ENCODE results near the gene NOS1AP. TPM values are rescaled to one million over a fixed set of nuclear protein-coding genes. Genes with fewer than 3 reads are reported as not detected.

The NOS1AP gene
- total and polyA plus RNA-seq, 8 donors: 0.25 to 13.8 (median 6.2) TPM

- 78 to 100% (median 89%) methylated on average over 3 of the region's 3 CpGs for WGBS, 5 donors
- intact Hi-C loops (cut with DNase I; ENCODE audit: low total_unique reads): loop anchor here (5.0 kb wide), 1 partner anchor 333 kb away; no protein-coding TSS in a partner anchor
Observed at GRCh38 chr1:162385702-162386101, 316.2 kb downstream of the NOS1AP start.

DNA sequence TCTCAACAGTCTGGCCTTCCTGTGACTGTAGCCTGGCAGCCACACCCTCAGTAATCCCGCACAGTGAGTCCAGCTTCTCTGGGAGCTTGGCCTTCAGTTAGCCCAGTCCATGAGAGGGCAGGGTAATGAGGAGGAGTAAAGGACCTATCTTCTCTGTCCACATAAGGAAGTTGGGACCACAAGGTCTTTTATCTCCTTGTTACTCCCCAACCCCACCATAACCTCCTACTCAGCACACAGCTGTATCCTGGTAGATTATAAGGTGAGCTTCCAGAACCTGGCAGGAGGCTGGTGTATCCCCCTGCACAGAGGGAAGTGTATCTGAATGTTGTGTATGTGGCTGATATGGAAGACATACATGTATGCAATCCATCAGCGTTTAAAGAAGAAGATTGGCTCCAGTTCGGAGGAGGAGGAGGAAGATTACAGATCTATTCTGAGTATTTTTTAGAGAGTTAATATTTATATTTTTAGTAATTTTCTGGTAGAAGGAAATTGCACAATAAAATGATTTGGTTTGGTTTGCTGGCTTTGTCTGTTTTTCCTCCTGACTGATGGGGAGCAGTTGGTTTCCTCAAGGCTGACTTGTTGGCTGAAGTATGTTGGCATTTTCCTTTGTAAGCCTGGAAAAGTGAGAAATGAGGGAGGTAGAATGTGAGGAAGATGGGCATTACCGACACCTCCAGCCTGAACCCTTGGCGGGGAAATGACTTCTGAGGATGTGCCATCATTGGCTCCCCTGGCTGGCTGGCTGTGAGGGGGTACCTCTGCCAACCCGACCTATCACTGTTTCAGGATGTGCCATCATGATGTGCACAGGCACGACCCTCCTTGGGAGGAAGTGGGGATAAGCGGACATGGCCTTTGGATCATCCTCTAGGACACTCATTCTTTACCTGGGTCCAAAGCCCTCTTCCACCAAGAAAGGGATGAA is 317.1 kb downstream of the NOS1AP start:
- WGBS, 5 donors: 81 to 87% (median 83%) methylated on average over 8 of the region's 8 CpGs
- Histone ChIP-seq H3K27ac (no peak overlapping the region), H3K4me3 (no peak overlapping the region), H3K9me3 (no peaks in the 10 kb centered on the region), H3K36me3 (peaks cover 0 to 43% (median 15%) of the 10 kb centered on the region in 4 donors), H3K27me3 (no peaks in the 10 kb centered on the region), H3K4me1 (peaks cover 0 to 12% (median 3%) of the 10 kb centered on the region in 4 donors)
- no peak for DNase-seq
- TF ChIP-seq EP300 (IDR thresholded peaks at IDR 0.05) (no peak), POLR2AphosphoS5 (IDR thresholded peaks at IDR 0.05) (no peak)
- intact Hi-C loops (cut with DNase I; ENCODE audit: low total_unique reads): loop anchor here (5.0 kb wide), 1 partner anchor 334 kb away; no protein-coding TSS in a partner anchor

More at GRCh38 chr1:162385702-162386101, 316.2 kb downstream of the NOS1AP start:
- peaks cover 0 to 9% (median 3%) of the 10 kb centered on the region in 4 donors for H3K4me1 ChIP-seq
- no peaks in the 10 kb centered on the region for H3K9me3 ChIP-seq
- no peak overlapping the region for H3K27ac ChIP-seq
- no peak for DNase-seq
- peaks cover 0 to 43% (median 15%) of the 10 kb centered on the region in 4 donors for H3K36me3 ChIP-seq
- no peak overlapping the region for H3K4me3 ChIP-seq
- no peaks in the 10 kb centered on the region for H3K27me3 ChIP-seq
- TF ChIP-seq EP300 (IDR thresholded peaks at IDR 0.05) (no peak), POLR2AphosphoS5 (IDR thresholded peaks at IDR 0.05) (no peak), POLR2A (IDR thresholded peaks at IDR 0.05) (no peak)
- TF ChIP-seq, protein P1, sequence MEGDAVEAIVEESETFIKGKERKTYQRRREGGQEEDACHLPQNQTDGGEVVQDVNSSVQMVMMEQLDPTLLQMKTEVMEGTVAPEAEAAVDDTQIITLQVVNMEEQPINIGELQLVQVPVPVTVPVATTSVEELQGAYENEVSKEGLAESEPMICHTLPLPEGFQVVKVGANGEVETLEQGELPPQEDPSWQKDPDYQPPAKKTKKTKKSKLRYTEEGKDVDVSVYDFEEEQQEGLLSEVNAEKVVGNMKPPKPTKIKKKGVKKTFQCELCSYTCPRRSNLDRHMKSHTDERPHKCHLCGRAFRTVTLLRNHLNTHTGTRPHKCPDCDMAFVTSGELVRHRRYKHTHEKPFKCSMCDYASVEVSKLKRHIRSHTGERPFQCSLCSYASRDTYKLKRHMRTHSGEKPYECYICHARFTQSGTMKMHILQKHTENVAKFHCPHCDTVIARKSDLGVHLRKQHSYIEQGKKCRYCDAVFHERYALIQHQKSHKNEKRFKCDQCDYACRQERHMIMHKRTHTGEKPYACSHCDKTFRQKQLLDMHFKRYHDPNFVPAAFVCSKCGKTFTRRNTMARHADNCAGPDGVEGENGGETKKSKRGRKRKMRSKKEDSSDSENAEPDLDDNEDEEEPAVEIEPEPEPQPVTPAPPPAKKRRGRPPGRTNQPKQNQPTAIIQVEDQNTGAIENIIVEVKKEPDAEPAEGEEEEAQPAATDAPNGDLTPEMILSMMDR (IDR thresholded peaks at IDR 0.05): no peak

DNA sequence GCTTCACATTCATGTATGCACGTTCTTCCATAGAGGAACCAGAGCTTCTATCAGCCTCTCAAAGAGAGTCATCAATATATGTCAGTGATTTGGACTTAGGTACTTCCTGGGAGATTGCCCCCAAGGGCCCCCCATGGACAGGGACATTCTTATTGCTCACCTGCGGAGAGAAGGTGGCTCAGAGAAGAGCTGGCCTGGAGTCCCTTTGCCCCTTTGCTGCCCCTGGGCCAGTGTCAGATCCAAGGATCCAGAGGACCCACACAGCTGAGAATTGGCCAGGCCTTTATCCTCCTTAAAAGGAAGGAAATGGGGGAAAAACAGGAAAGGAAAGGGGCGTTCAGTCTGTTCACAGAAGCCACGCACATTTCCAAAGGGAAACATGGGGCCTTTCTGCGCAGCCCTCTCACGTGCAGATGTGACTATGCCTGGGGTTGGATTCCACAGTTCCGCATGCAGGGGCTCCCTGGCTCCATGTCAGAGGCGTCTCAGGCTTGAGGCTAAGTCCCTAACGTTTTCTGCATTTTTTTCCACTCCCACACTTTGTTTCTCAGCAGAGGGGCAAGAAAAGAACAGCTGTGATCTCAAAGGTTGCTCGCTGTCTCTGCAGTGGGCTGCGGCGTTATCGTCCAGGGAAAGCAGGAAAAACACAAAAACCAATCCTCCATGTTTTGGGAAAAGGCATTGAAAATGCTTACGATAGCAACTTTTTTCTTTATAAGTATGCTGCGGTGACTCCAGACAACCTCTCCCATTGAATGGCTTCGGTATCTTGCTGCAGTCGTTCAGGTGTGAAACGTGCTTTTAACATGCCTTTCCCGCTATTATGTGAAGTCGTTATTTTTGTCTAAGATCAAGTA is 318.0 kb downstream of the NOS1AP start:
- H3K27ac ChIP-seq: no peak overlapping the region
- intact Hi-C loops (cut with DNase I; ENCODE audit: low total_unique reads): loop anchor here (5.0 kb wide), 1 partner anchor 335 kb away; no protein-coding TSS in a partner anchor
- no peaks in the 10 kb centered on the region for H3K9me3 ChIP-seq
- no peaks in the 10 kb centered on the region for H3K27me3 ChIP-seq
- peaks cover 0 to 10% (median 3%) of the 10 kb centered on the region in 4 donors for H3K4me1 ChIP-seq
- H3K36me3 ChIP-seq: peaks cover 0 to 37% (median 14%) of the 10 kb centered on the region in 4 donors
- no peak for DNase-seq
- H3K4me3 ChIP-seq: no peak overlapping the region
- TF ChIP-seq, protein P1 (IDR thresholded peaks at IDR 0.05): no peak
- TF ChIP-seq EP300 (IDR thresholded peaks at IDR 0.05) (no peak), POLR2AphosphoS5 (IDR thresholded peaks at IDR 0.05) (no peak), POLR2A (IDR thresholded peaks at IDR 0.05) (no peak)
- 83 to 89% (median 87%) methylated on average over 20 of the region's 20 CpGs for WGBS, 5 donors

- Histone ChIP-seq H3K27ac (no peak overlapping the region), H3K27me3 (no peaks in the 10 kb centered on the region), H3K4me3 (no peak overlapping the region), H3K36me3 (peaks cover 0 to 30% (median 11%) of the 10 kb centered on the region in 4 donors), H3K9me3 (no peaks in the 10 kb centered on the region), H3K4me1 (peaks cover 0 to 8% (median 3%) of the 10 kb centered on the region in 4 donors)
- TF ChIP-seq POLR2A (IDR thresholded peaks at IDR 0.05): no peak
- TF ChIP-seq EP300 (IDR thresholded peaks at IDR 0.05): no peak
- TF ChIP-seq, protein P1 (IDR thresholded peaks at IDR 0.05): no peak
- TF ChIP-seq POLR2AphosphoS5 (IDR thresholded peaks at IDR 0.05): no peak
- DNase-seq: no peak
- intact Hi-C loops (cut with DNase I; ENCODE audit: low total_unique reads): loop anchor here (5.0 kb wide), 1 partner anchor 336 kb away; no protein-coding TSS in a partner anchor
- 86 to 90% (median 88%) methylated on average over 8 of the region's 8 CpGs for WGBS, 5 donors
Observed at GRCh38 chr1:162388083-162388594, 318.6 kb downstream of the NOS1AP start.

All from stomach (tissue), 9 donors.